HepG2 (cell line): Measurements from ENCODE around the gene TPO. TPM values are rescaled to one million over a fixed set of nuclear protein-coding genes. Genes with fewer than 3 reads are reported as not detected.

ENCODE experiments used
- ATAC-seq: fragments of 200-7000 bp; cut with Tn5 transposase; 3 replicates; pipeline ENCODE4 v1.9.1; 2020; ENCODE audit warnings: mild to moderate bottlenecking, moderate library complexity
- BruUV-seq: library from RNA; stranded (reverse); fragments of 400-500 nt; replicated peaks from 2 replicates; lab custom pipeline; 2021; lab: Mats Ljungman, UMichigan
- CTCF ChIA-PET: fragments of 300-600 bp; formaldehyde crosslinking; extraction: SDS; loops from one replicate; lab custom pipeline; 2021; ENCODE audit warnings: low total read pairs, inconsistent platforms, low intra/inter-chr PET ratio; lab: Yijun Ruan, JAX
- POLR2A ChIA-PET: fragments of 350-600 bp; sonication (Branson Sonifier 250); formaldehyde crosslinking; loops from one replicate; lab custom pipeline; 2020; ENCODE audit warnings: antibody characterized with exemption, inconsistent platforms; lab: Yijun Ruan, JAX
- DNase-seq: peaks from one replicate; pipeline ENCODE4 v3.0.0-alpha.2; 2015; ENCODE audit warnings: low spot score
- FAIRE-seq: peaks from 3 replicates; lab custom pipeline; 2011; peaks lifted over from hg19 to GRCh38; lab: Jason Lieb, UNC
- H2AFZ ChIP-seq: one replicate; pipeline ENCODE4 v1.6.1; 2011; ENCODE audit warnings: low read length, inconsistent platforms
- H3K27ac ChIP-seq: fragments of 300-600 bp; 3 replicates; pipeline ENCODE4 v1.8.0; 2011; ENCODE audit warnings: mixed run types, mild to moderate bottlenecking, mixed read lengths, low read length, inconsistent platforms; ENCODE audit not compliant: insufficient read depth; ENCODE audit errors: extremely low read length
- H3K27me3 ChIP-seq, 2 experiments: fragments of 200-600 bp in 1 of 2; 2 replicates in 1 of 2; 3 replicates in 1 of 2; pipeline versions ENCODE4 v1.6.0 to v1.8.0; 2011; ENCODE audit warnings: low read length in 2 of 2, mild to moderate bottlenecking in 2 of 2, moderate library complexity in 2 of 2, inconsistent platforms in 1 of 2; ENCODE audit not compliant: insufficient read depth in 2 of 2, control insufficient read depth in 1 of 2
- H3K36me3 ChIP-seq, 2 experiments: fragments of 200-600 bp in 1 of 2; replicated peaks in 1 of 2; 2 replicates in 1 of 2; 3 replicates in 1 of 2; pipeline versions ENCODE4 v1.5.1 to v1.8.0; 2011; ENCODE audit warnings: low read length in 2 of 2, inconsistent platforms in 1 of 2; ENCODE audit not compliant: insufficient read depth in 2 of 2, control insufficient read depth in 1 of 2
- H3K4me1 ChIP-seq: 2 replicates; pipeline ENCODE4 v1.5.1; 2012; ENCODE audit warnings: low read length, inconsistent platforms; ENCODE audit not compliant: insufficient read depth
- H3K4me2 ChIP-seq: 2 replicates; pipeline ENCODE4 v1.6.0; 2011; ENCODE audit warnings: low read depth, low read length, inconsistent platforms
- H3K4me3 ChIP-seq, 3 experiments: fragments of 200-600 bp in 1 of 3; sonication (generic), shearing (Covaris generic) in 1 of 3; replicated peaks in 1 of 3; 2 replicates each; pipeline ENCODE4 v1.5.1; 2011 to 2016; ENCODE audit warnings: low read length in 3 of 3, inconsistent platforms in 2 of 3, low read depth in 2 of 3, mild to moderate bottlenecking in 2 of 3, control low read depth in 1 of 3, mixed read lengths in 1 of 3; ENCODE audit not compliant: insufficient read depth in 1 of 3
- H3K79me2 ChIP-seq: one replicate; pipeline ENCODE4 v1.6.1; 2011; ENCODE audit warnings: low read length, inconsistent platforms; ENCODE audit not compliant: insufficient read depth
- H3K9ac ChIP-seq: 2 replicates; pipeline ENCODE4 v1.6.0; 2011; ENCODE audit warnings: mild to moderate bottlenecking, low read depth, low read length, inconsistent platforms; ENCODE audit not compliant: insufficient read depth
- H3K9me3 ChIP-seq: 2 replicates; pipeline ENCODE4 v1.5.1; 2012; ENCODE audit warnings: mild to moderate bottlenecking, low read length
- H4K20me1 ChIP-seq: 2 replicates; pipeline ENCODE4 v1.6.0; 2011; ENCODE audit warnings: inconsistent platforms, mild to moderate bottlenecking, low read length, moderate library complexity; ENCODE audit not compliant: insufficient read depth
- AHR ChIP-seq: IDR thresholded peaks from 2 replicates; pipeline ENCODE4 v1.6.1; 2018; ENCODE audit warnings: missing genetic modification reagents, missing compliant biosample characterization
- MLXIP ChIP-seq: sonication (generic); formaldehyde crosslinking; IDR thresholded peaks from 2 replicates; pipeline ENCODE4 v1.9.0; 2021; ENCODE audit warnings: missing genetic modification reagents, borderline replicate concordance
- REXO4 ChIP-seq: sonication (generic); formaldehyde crosslinking; IDR thresholded peaks from 2 replicates; pipeline ENCODE4 v1.8.0; 2022; ENCODE audit warnings: missing genetic modification reagents, mild to moderate bottlenecking, borderline replicate concordance
- SMAD3 ChIP-seq: sonication (generic); formaldehyde crosslinking; IDR thresholded peaks from 2 replicates; pipeline ENCODE4 v1.4.0; 2020; ENCODE audit warnings: missing genetic modification reagents
- ZNF550 ChIP-seq: sonication (generic); formaldehyde crosslinking; IDR thresholded peaks from 2 replicates; pipeline ENCODE4 v1.4.0; 2020; ENCODE audit warnings: mild to moderate bottlenecking, missing genetic modification reagents, borderline replicate concordance
- WGBS: methylation state at CpG from one replicate; pipeline ENCODE4 v1.1.6; 2017; ENCODE audit warnings: low lambda C conversion rate; 5-methylcytosine and 5-hydroxymethylcytosine counted together
- in situ Hi-C: cut with HindIII; loops from 2 replicates; pipeline ENCODE4 v1.10.0; 2017; ENCODE audit warnings: low pct_unique_long_range_greater_than_20kb; ENCODE audit not compliant: extremely low pct_ligation_motif_present
- intact Hi-C: fragments of 100-400 bp; cut with micrococcal nuclease; formaldehyde crosslinking; loops from one replicate; pipeline ENCODE4 v1.10.0; 2022; ENCODE audit not compliant: unreplicated experiment
- polyA plus RNA-seq, 8 experiments: library from polyadenylated mRNA; depleted of rRNA in 3 of 8; stranded (reverse) in 7 of 8; unstranded in 1 of 8; fragments of >200 nt; fragmentation: Illumina TruSeq in 4 of 8; extraction: Trizol in 4 of 8; gene quantifications; 2 replicates each; pipeline versions ENCODE4 v1.2.1 to v1.2.3, GENCODE V29; 2011 to 2016; ENCODE audit warnings: low read depth in 4 of 8, missing spikeins in 1 of 8, mixed read lengths in 1 of 8; ENCODE audit not compliant: insufficient read depth in 1 of 8
- total RNA-seq, 5 experiments: library from RNA; depleted of rRNA; stranded (reverse); fragments of >200 nt; fragmentation: Illumina TruSeq; extraction: Trizol; gene quantifications; 2 replicates each; pipeline ENCODE4 v1.2.3, GENCODE V29; 2016; ENCODE audit warnings: low read depth in 1 of 5

Gene TPO
- total and polyA plus RNA-seq, 2 of the 13 experiments (the other 11 are each of a cell fraction or from before 2014, with no cell fraction given), result not detected

- Histone ChIP-seq H3K9ac (no peak overlapping the region), H3K79me2 (no peaks in the 10 kb centered on the region), H3K4me1 (peaks cover 8% of the 10 kb centered on the region; the same call in 1 of the 2 replicates), H2AFZ (no peak overlapping the region), H3K36me3 (no peaks in the 10 kb centered on the region), H4K20me1 (no peaks in the 10 kb centered on the region), H3K27me3 (peaks cover 4 to 28% of the 10 kb centered on the region in 2 experiments; a peak in 3 of 5 replicates), H3K4me2 (no peak overlapping the region), H3K9me3 (no peaks in the 10 kb centered on the region), H3K27ac (no peak overlapping the region), H3K4me3 (no peak overlapping the region)
- FAIRE-seq (no peak), ATAC-seq (no peak), DNase-seq (no peak)
- POLR2A ChIA-PET, result no interaction called here
- BruUV-seq, result no TSS peak
- CTCF ChIA-PET, result no interaction called here
- no peak for TF ChIP-seq ZNF550 (CRISPR knock-in tag)
- intact Hi-C loops, result no loop called here
- in situ Hi-C loops, result loop anchor here (5.0 to 25.0 kb wide), 4 partner anchors 298 to 826 kb away; no protein-coding TSS in a partner anchor
- 21% methylated on average over 11 of the region's 11 CpGs for WGBS
Observed at GRCh38 chr2:1542971-1543370, 129.7 kb downstream of the TPO start.

GRCh38 chr2:1543776-1544477, 130.7 kb downstream of the TPO start:
- intact Hi-C loops (no loop called here), in situ Hi-C loops (loop anchor here (5.0 to 25.0 kb wide), 4 partner anchors 299 to 827 kb away; no protein-coding TSS in a partner anchor)
- Histone ChIP-seq H3K4me2 (no peak overlapping the region), H3K9ac (no peak overlapping the region), H3K36me3 (no peaks in the 10 kb centered on the region), H3K4me1 (peaks cover 8% of the 10 kb centered on the region; the same call in 1 of the 2 replicates), H3K27me3 (peaks cover 4 to 28% of the 10 kb centered on the region in 2 experiments; a peak in 3 of 5 replicates), H2AFZ (no peak overlapping the region), H3K27ac (no peak overlapping the region), H4K20me1 (no peaks in the 10 kb centered on the region), H3K4me3 (no peak overlapping the region), H3K9me3 (no peaks in the 10 kb centered on the region), H3K79me2 (no peaks in the 10 kb centered on the region)
- POLR2A ChIA-PET, result no interaction called here
- 18% methylated on average over 12 of the region's 14 CpGs for WGBS
- DNase-seq (no peak), FAIRE-seq (no peak), ATAC-seq (no peak)
- TF ChIP-seq MLXIP (no peak), SMAD3 (CRISPR knock-in tag) (no peak), REXO4 (no peak), AHR (CRISPR knock-in tag) (no peak)
- CTCF ChIA-PET, result interaction anchor here (2.8 kb wide), 1 partner anchor 690 kb away, joined by 32 read pairs; no protein-coding TSS in a partner anchor
- no TSS peak for BruUV-seq
